HEK293T (cell line): ENCODE measurements around the gene CD59.

Experiments
- BHLHE40 ChIP-seq: fragments of 450-650 bp; IDR thresholded peaks from 2 replicates; pipeline ENCODE4 v1.6.1; 2016; ENCODE audit warnings: mild to moderate bottlenecking, moderate library complexity, borderline replicate concordance
- ELF4 ChIP-seq: fragments of 450-650 bp; IDR thresholded peaks from 2 replicates; pipeline ENCODE4 v1.6.1; 2017; ENCODE audit warnings: antibody characterized with exemption
- FOXA1 ChIP-seq: fragments of 450-650 bp; IDR thresholded peaks from 2 replicates; pipeline ENCODE4 v1.6.1; 2016; ENCODE audit warnings: mild to moderate bottlenecking
- FOXK2 ChIP-seq: fragments of 450-650 bp; IDR thresholded peaks from 2 replicates; pipeline ENCODE4 v1.6.1; 2016; ENCODE audit warnings: mild to moderate bottlenecking
- FOXM1 ChIP-seq: fragments of 450-650 bp; IDR thresholded peaks from 2 replicates; pipeline ENCODE4 v1.6.1; 2017; ENCODE audit warnings: mild to moderate bottlenecking, borderline replicate concordance
- L3MBTL2 ChIP-seq: fragments of 450-650 bp; conservative IDR thresholded peaks from 2 replicates; pipeline ENCODE4 v1.6.1; 2016; ENCODE audit warnings: mild to moderate bottlenecking
- NFRKB ChIP-seq: fragments of 450-650 bp; IDR thresholded peaks from 2 replicates; pipeline ENCODE4 v1.6.1; 2016; ENCODE audit warnings: mild to moderate bottlenecking, moderate library complexity
- PKNOX1 ChIP-seq: fragments of 450-650 bp; IDR thresholded peaks from 2 replicates; pipeline ENCODE4 v1.6.1; 2016
- SP1 ChIP-seq: fragments of 450-650 bp; IDR thresholded peaks from 2 replicates; pipeline ENCODE4 v1.6.1; 2017
- SUZ12 ChIP-seq: fragments of 450-650 bp; IDR thresholded peaks from 2 replicates; pipeline ENCODE4 v1.6.1; 2016; ENCODE audit warnings: mild to moderate bottlenecking
- TARDBP ChIP-seq: fragments of 450-650 bp; IDR thresholded peaks from 2 replicates; pipeline ENCODE4 v1.6.1; 2016
- ZNF384 ChIP-seq: fragments of 450-650 bp; IDR thresholded peaks from 2 replicates; pipeline ENCODE4 v1.6.1; 2016

- TF ChIP-seq BHLHE40, result no peak
- TF ChIP-seq ZNF384, result no peak
- TF ChIP-seq SUZ12, result no peak
- no peak for TF ChIP-seq FOXM1
- no peak for TF ChIP-seq TARDBP
- TF ChIP-seq L3MBTL2, result no peak
- TF ChIP-seq FOXA1, result no peak
- TF ChIP-seq SP1, result no peak
- no peak for TF ChIP-seq NFRKB
- TF ChIP-seq ELF4, result no peak
- TF ChIP-seq FOXK2, result no peak
- no peak for TF ChIP-seq PKNOX1
These were observed 29.9 kb upstream of the CD59 start for GRCh38 chr11:33766085-33766484.
